Left ventricle myocardium inferior (tissue), 1 donor: ENCODE measurements around the gene PPM1H. TPM values are rescaled to one million over a fixed set of nuclear protein-coding genes. Genes with fewer than 3 reads are reported as not detected.

ENCODE experiments used
- DNase-seq: peaks from one replicate; pipeline ENCODE4 v3.0.0-alpha.2; 2020
- H3K27ac ChIP-seq: fragments of 200-600 bp; replicated peaks from 2 replicates; pipeline ENCODE4 v1.8.0; 2021
- H3K27me3 ChIP-seq: fragments of 200-600 bp; 2 replicates; pipeline ENCODE4 v1.8.0; 2021; ENCODE audit warnings: low read depth
- H3K36me3 ChIP-seq: fragments of 200-600 bp; 2 replicates; pipeline ENCODE4 v1.8.0; 2021
- H3K4me1 ChIP-seq: fragments of 200-600 bp; 2 replicates; pipeline ENCODE4 v1.8.0; 2021
- H3K4me3 ChIP-seq: fragments of 200-600 bp; 2 replicates; pipeline ENCODE4 v1.8.0; 2021; ENCODE audit warnings: mild to moderate bottlenecking, moderate library complexity
- H3K9me3 ChIP-seq: fragments of 200-600 bp; replicated peaks from 2 replicates; pipeline ENCODE4 v1.8.0; 2021
- intact Hi-C: fragments of 100-400 bp; cut with micrococcal nuclease; formaldehyde crosslinking; loops from one replicate; pipeline ENCODE4 v1.11.0; 2022
- total RNA-seq: library from RNA; stranded (reverse); fragmentation: NEBNext Ultra II Directional; extraction: Animal tissue kit (Norgen Biotek cat#: 25700); gene quantifications from one replicate; pipeline ENCODE4 v1.2.1, GENCODE V29; 2021
- TF ChIP-seq, protein P1 (sequence below): fragments of 200-600 bp; IDR thresholded peaks from 2 replicates; pipeline ENCODE4 v1.8.0; 2021; ENCODE audit warnings: antibody characterized with exemption, mild to moderate bottlenecking, borderline replicate concordance
- donor health status: DM: no; HTN: yes; CAD: no; lungs with severe emphysema.

PPM1H gene
- total RNA-seq, 1 donor from 2014 or later = 6.0 TPM

DNA sequence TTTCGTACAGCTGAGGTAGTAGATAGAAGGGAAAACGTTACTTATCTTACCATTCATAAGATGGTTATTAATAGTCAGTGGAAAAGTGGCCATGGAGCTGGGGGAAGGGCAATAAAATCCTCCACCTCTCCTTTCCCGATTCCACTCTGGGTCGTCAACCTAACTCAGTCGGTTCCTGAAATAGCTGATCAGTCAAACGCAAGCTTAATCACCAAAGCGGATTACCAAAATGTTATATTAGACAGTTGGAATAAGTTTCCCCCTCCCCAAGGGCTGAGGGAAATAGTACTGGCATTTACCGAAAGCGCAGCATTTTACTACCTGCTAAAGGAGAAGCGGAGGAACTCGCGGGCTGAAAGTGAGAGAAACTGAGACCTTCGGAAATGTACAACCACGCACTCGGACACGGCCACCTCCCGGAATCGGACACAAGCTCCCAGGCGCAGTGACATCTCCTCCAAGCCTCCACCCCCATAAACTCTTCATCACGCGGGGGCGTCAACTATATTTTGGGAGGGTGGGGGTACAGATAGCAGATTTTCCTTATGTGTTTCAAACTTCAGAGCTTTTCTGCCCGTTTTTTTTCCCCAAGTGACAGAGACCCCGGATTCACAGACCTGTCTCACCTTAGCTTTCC lies 1.2 kb downstream of the PPM1H start:
- peak; percentile 15 for DNase-seq
- TF ChIP-seq, protein P1, sequence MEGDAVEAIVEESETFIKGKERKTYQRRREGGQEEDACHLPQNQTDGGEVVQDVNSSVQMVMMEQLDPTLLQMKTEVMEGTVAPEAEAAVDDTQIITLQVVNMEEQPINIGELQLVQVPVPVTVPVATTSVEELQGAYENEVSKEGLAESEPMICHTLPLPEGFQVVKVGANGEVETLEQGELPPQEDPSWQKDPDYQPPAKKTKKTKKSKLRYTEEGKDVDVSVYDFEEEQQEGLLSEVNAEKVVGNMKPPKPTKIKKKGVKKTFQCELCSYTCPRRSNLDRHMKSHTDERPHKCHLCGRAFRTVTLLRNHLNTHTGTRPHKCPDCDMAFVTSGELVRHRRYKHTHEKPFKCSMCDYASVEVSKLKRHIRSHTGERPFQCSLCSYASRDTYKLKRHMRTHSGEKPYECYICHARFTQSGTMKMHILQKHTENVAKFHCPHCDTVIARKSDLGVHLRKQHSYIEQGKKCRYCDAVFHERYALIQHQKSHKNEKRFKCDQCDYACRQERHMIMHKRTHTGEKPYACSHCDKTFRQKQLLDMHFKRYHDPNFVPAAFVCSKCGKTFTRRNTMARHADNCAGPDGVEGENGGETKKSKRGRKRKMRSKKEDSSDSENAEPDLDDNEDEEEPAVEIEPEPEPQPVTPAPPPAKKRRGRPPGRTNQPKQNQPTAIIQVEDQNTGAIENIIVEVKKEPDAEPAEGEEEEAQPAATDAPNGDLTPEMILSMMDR = no peak
- H3K4me3 ChIP-seq = peak overlapping the region; percentile 79
- intact Hi-C loops = no loop called here
- H3K27me3 ChIP-seq = no peaks in the 10 kb centered on the region
- H3K4me1 ChIP-seq = peaks cover 39% of the 10 kb centered on the region
- H3K36me3 ChIP-seq = no peaks in the 10 kb centered on the region
- H3K9me3 ChIP-seq = no peaks in the 10 kb centered on the region
- peak overlapping the region; percentile 91 for H3K27ac ChIP-seq

DNA sequence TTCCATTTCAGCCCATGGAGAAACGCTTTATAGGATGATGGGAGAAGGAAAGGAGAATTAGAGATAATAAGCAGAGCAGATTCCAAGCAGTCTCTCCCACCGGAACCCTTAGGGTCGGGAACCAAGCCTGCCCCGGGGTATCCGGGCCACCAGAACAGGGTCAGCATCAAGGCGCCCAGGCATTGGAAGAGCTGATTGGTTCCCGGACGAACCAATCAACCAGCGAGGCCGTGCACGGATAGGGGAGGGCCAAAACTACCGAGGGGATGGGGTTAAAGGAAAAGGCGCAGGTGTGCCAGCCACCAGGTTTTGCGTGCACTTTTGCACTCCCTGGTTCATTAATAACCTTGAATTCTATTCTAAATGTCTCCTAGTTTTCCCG lies 1.7 kb downstream of the PPM1H start:
- H3K27me3 ChIP-seq = no peaks in the 10 kb centered on the region
- peak overlapping the region; percentile 91 for H3K27ac ChIP-seq
- TF ChIP-seq, protein P1 = no peak
- H3K9me3 ChIP-seq = no peaks in the 10 kb centered on the region
- H3K36me3 ChIP-seq = no peaks in the 10 kb centered on the region
- peak; percentile 36 for DNase-seq
- H3K4me1 ChIP-seq = peaks cover 39% of the 10 kb centered on the region
- intact Hi-C loops = no loop called here
- H3K4me3 ChIP-seq = peak overlapping the region; percentile 79

DNA sequence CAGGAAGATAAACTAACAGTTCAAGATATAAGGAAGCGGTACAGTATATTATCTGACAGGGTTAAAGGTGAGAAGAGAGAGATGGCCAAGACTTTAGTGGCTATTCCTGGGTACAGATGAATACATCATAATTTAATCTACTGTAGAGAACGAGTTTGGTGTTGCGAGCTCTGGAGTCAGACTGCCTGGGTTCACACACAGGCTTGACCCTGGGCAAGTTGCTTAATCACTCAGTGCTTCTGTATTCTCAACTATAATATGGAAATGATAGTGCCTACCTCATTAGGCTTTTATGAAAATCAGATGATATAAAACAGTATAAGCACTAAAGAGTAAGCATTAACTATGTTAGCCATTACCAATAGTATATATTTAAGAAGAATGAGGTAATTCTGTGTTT lies 3.5 kb downstream of the PPM1H start:
- Histone ChIP-seq H3K4me1 (peaks cover 39% of the 10 kb centered on the region), H3K4me3 (no peak overlapping the region), H3K27me3 (no peaks in the 10 kb centered on the region), H3K9me3 (no peaks in the 10 kb centered on the region), H3K27ac (no peak overlapping the region), H3K36me3 (no peaks in the 10 kb centered on the region)
- TF ChIP-seq, protein P1 = no peak
- no peak for DNase-seq
- intact Hi-C loops = no loop called here

DNA sequence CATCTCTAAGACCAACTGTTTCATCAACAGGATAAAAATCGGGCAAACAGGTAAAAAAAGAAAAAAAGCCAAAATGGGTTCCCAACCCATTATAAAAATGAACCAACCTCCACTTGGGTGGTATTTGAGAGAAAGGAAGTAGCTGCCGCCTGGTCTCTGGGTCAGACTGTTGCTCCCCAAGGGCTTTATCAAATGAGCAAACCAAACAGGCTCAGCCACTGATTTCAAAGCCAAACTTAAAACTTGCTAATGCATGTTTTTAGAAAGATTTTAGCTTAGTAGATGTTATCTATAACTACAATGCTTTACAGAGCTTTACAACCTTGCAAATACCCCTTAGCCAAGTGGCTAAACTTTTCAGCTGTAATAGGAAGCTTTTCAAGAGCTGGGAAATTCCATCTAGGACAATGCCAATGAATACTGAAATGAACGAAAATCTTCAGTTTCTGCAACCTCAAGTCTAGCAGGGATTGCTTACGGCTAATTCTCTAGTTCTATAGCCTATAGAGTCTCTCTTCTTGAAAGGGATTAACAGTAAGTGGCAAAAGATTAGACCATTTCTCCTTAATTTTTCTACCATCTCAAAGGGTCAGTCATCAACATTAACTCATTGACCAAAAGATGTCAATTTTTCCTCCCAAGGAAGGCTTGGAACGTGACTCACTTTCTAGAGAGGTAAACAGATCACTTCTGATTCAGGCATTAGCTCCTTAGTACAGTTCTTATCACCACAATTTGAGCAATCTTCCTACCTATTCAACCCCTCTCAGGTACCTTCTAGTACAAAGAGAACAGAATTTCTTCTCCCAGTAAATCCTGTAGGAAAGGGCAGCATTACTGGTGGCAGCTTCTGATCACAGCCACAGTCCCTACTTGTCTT lies 4.2 kb downstream of the PPM1H start:
- H3K4me3 ChIP-seq = no peak overlapping the region
- peaks cover 39% of the 10 kb centered on the region for H3K4me1 ChIP-seq
- intact Hi-C loops = no loop called here
- no peak for DNase-seq
- no peaks in the 10 kb centered on the region for H3K36me3 ChIP-seq
- TF ChIP-seq, protein P1 = no peak
- no peak overlapping the region for H3K27ac ChIP-seq
- no peaks in the 10 kb centered on the region for H3K27me3 ChIP-seq
- no peaks in the 10 kb centered on the region for H3K9me3 ChIP-seq

DNA sequence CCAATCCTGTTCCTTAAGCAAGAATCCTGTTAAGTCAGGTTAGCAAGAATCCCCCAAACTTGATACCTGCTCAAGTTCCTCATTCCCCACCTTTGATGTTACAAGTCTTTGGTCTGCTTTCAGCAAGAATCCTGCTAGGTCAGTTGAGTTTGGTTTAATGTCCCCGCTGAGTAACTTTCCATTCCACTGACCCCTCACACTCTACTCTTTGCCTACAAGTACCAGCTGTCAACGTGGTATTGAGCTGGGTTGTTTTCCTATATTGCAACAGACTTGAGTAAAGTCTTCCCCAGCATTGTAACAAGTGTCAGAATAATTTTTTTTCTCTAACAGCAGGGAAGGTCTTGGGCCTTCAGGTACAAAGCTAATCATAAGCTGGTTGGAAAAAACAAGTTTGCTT lies 6.3 kb downstream of the PPM1H start:
- DNase-seq = no peak
- Histone ChIP-seq H3K4me1 (peaks cover 20% of the 10 kb centered on the region), H3K27me3 (no peaks in the 10 kb centered on the region), H3K4me3 (no peak overlapping the region), H3K9me3 (no peaks in the 10 kb centered on the region), H3K36me3 (no peaks in the 10 kb centered on the region), H3K27ac (no peak overlapping the region)
- intact Hi-C loops = no loop called here
- TF ChIP-seq, protein P1 = no peak
